MM.1S (cell line): ENCODE results near the gene GPR107.

Source experiments
- CTCF ChIP-seq: fragments of 300-600 bp; sonication (generic); IDR thresholded peaks from 2 replicates; pipeline ENCODE4 v1.5.1; 2016; ENCODE audit warnings: antibody characterized with exemption, low read length, mixed read lengths
- EZH2phosphoT487 ChIP-seq: fragments of 300-600 bp; sonication (generic); IDR thresholded peaks from 2 replicates; pipeline ENCODE4 v1.6.1; 2018; ENCODE audit warnings: antibody characterized with exemption, low read length

GRCh38 chr9:130072515-130073235, 19.0 kb downstream of the GPR107 start:
- no peak for TF ChIP-seq CTCF
- TF ChIP-seq EZH2phosphoT487: no peak
